HepG2 (cell line): ENCODE data around the gene TREX2. TPM values are rescaled to one million over a fixed set of nuclear protein-coding genes. Genes with fewer than 3 reads are reported as not detected.

Source experiments
- ATAC-seq: fragments of 200-7000 bp; cut with Tn5 transposase; 3 replicates; pipeline ENCODE4 v1.9.1; 2020; ENCODE audit warnings: mild to moderate bottlenecking, moderate library complexity
- BruUV-seq: library from RNA; stranded (reverse); fragments of 400-500 nt; replicated peaks from 2 replicates; lab custom pipeline; 2021; lab: Mats Ljungman, UMichigan
- CTCF ChIA-PET: fragments of 300-600 bp; formaldehyde crosslinking; extraction: SDS; loops from one replicate; lab custom pipeline; 2021; ENCODE audit warnings: low total read pairs, inconsistent platforms, low intra/inter-chr PET ratio; lab: Yijun Ruan, JAX
- POLR2A ChIA-PET: fragments of 350-600 bp; sonication (Branson Sonifier 250); formaldehyde crosslinking; loops from one replicate; lab custom pipeline; 2020; ENCODE audit warnings: antibody characterized with exemption, inconsistent platforms; lab: Yijun Ruan, JAX
- DNase-seq: peaks from one replicate; pipeline ENCODE4 v3.0.0-alpha.2; 2015; ENCODE audit warnings: low spot score
- FAIRE-seq: peaks from 3 replicates; lab custom pipeline; 2011; peaks lifted over from hg19 to GRCh38; lab: Jason Lieb, UNC
- H2AFZ ChIP-seq: one replicate; pipeline ENCODE4 v1.6.1; 2011; ENCODE audit warnings: low read length, inconsistent platforms
- H3K27ac ChIP-seq: fragments of 300-600 bp; 3 replicates; pipeline ENCODE4 v1.8.0; 2011; ENCODE audit warnings: mixed run types, mild to moderate bottlenecking, mixed read lengths, low read length, inconsistent platforms; ENCODE audit not compliant: insufficient read depth; ENCODE audit errors: extremely low read length
- H3K27me3 ChIP-seq, 2 experiments: fragments of 200-600 bp in 1 of 2; 2 replicates in 1 of 2; 3 replicates in 1 of 2; pipeline versions ENCODE4 v1.6.0 to v1.8.0; 2011; ENCODE audit warnings: low read length in 2 of 2, mild to moderate bottlenecking in 2 of 2, moderate library complexity in 2 of 2, inconsistent platforms in 1 of 2; ENCODE audit not compliant: insufficient read depth in 2 of 2, control insufficient read depth in 1 of 2
- H3K36me3 ChIP-seq, 2 experiments: fragments of 200-600 bp in 1 of 2; replicated peaks in 1 of 2; 2 replicates in 1 of 2; 3 replicates in 1 of 2; pipeline versions ENCODE4 v1.5.1 to v1.8.0; 2011; ENCODE audit warnings: low read length in 2 of 2, inconsistent platforms in 1 of 2; ENCODE audit not compliant: insufficient read depth in 2 of 2, control insufficient read depth in 1 of 2
- H3K4me1 ChIP-seq: 2 replicates; pipeline ENCODE4 v1.5.1; 2012; ENCODE audit warnings: low read length, inconsistent platforms; ENCODE audit not compliant: insufficient read depth
- H3K4me2 ChIP-seq: 2 replicates; pipeline ENCODE4 v1.6.0; 2011; ENCODE audit warnings: low read depth, low read length, inconsistent platforms
- H3K4me3 ChIP-seq, 3 experiments: fragments of 200-600 bp in 1 of 3; sonication (generic), shearing (Covaris generic) in 1 of 3; replicated peaks in 1 of 3; 2 replicates each; pipeline ENCODE4 v1.5.1; 2011 to 2016; ENCODE audit warnings: low read length in 3 of 3, inconsistent platforms in 2 of 3, low read depth in 2 of 3, mild to moderate bottlenecking in 2 of 3, control low read depth in 1 of 3, mixed read lengths in 1 of 3; ENCODE audit not compliant: insufficient read depth in 1 of 3
- H3K79me2 ChIP-seq: one replicate; pipeline ENCODE4 v1.6.1; 2011; ENCODE audit warnings: low read length, inconsistent platforms; ENCODE audit not compliant: insufficient read depth
- H3K9ac ChIP-seq: 2 replicates; pipeline ENCODE4 v1.6.0; 2011; ENCODE audit warnings: mild to moderate bottlenecking, low read depth, low read length, inconsistent platforms; ENCODE audit not compliant: insufficient read depth
- H3K9me3 ChIP-seq: 2 replicates; pipeline ENCODE4 v1.5.1; 2012; ENCODE audit warnings: mild to moderate bottlenecking, low read length
- H4K20me1 ChIP-seq: 2 replicates; pipeline ENCODE4 v1.6.0; 2011; ENCODE audit warnings: inconsistent platforms, mild to moderate bottlenecking, low read length, moderate library complexity; ENCODE audit not compliant: insufficient read depth
- CHCHD3 ChIP-seq: sonication (generic); formaldehyde crosslinking; IDR thresholded peaks from 2 replicates; pipeline ENCODE4 v1.8.0; 2022; ENCODE audit warnings: mild to moderate bottlenecking, missing genetic modification reagents, moderate library complexity
- HOXA3 ChIP-seq: sonication (generic); formaldehyde crosslinking; IDR thresholded peaks from 2 replicates; pipeline ENCODE4 v1.5.0; 2020; ENCODE audit warnings: missing genetic modification reagents
- ZMYM4 ChIP-seq: sonication (generic); formaldehyde crosslinking; IDR thresholded peaks from 2 replicates; pipeline ENCODE4 v1.8.1; 2023; ENCODE audit warnings: mild to moderate bottlenecking, missing genetic modification reagents
- ZNF451 ChIP-seq: sonication (generic); formaldehyde crosslinking; IDR thresholded peaks from 2 replicates; pipeline ENCODE4 v1.5.0; 2020; ENCODE audit warnings: mild to moderate bottlenecking, missing genetic modification reagents
- ZNF737 ChIP-seq: sonication (generic); formaldehyde crosslinking; IDR thresholded peaks from 2 replicates; pipeline ENCODE4 v1.5.0; 2020; ENCODE audit warnings: missing genetic modification reagents, mild to moderate bottlenecking, borderline replicate concordance
- WGBS: methylation state at CpG from one replicate; pipeline ENCODE4 v1.1.6; 2017; ENCODE audit warnings: low lambda C conversion rate; 5-methylcytosine and 5-hydroxymethylcytosine counted together
- in situ Hi-C: cut with HindIII; loops from 2 replicates; pipeline ENCODE4 v1.10.0; 2017; ENCODE audit warnings: low pct_unique_long_range_greater_than_20kb; ENCODE audit not compliant: extremely low pct_ligation_motif_present
- intact Hi-C: fragments of 100-400 bp; cut with micrococcal nuclease; formaldehyde crosslinking; loops from one replicate; pipeline ENCODE4 v1.10.0; 2022; ENCODE audit not compliant: unreplicated experiment
- polyA plus RNA-seq, 8 experiments: library from polyadenylated mRNA; depleted of rRNA in 3 of 8; stranded (reverse) in 7 of 8; unstranded in 1 of 8; fragments of >200 nt; fragmentation: Illumina TruSeq in 4 of 8; extraction: Trizol in 4 of 8; gene quantifications; 2 replicates each; pipeline versions ENCODE4 v1.2.1 to v1.2.3, GENCODE V29; 2011 to 2016; ENCODE audit warnings: low read depth in 4 of 8, missing spikeins in 1 of 8, mixed read lengths in 1 of 8; ENCODE audit not compliant: insufficient read depth in 1 of 8
- total RNA-seq, 5 experiments: library from RNA; depleted of rRNA; stranded (reverse); fragments of >200 nt; fragmentation: Illumina TruSeq; extraction: Trizol; gene quantifications; 2 replicates each; pipeline ENCODE4 v1.2.3, GENCODE V29; 2016; ENCODE audit warnings: low read depth in 1 of 5
- TF ChIP-seq, protein P1 (sequence below): sonication (generic); formaldehyde crosslinking; IDR thresholded peaks from 2 replicates; pipeline ENCODE4 v1.5.0; 2020; ENCODE audit warnings: mild to moderate bottlenecking, missing genetic modification reagents, moderate library complexity
- TF ChIP-seq, protein P2 (sequence below): sonication (generic); formaldehyde crosslinking; IDR thresholded peaks from 2 replicates; pipeline ENCODE4 v1.5.0; 2020; ENCODE audit warnings: mild to moderate bottlenecking, missing genetic modification reagents, borderline replicate concordance

Gene TREX2
- total and polyA plus RNA-seq, 2 of the 13 experiments (the other 11 are each of a cell fraction or from before 2014, with no cell fraction given): 0.13 to 0.18 TPM

DNA sequence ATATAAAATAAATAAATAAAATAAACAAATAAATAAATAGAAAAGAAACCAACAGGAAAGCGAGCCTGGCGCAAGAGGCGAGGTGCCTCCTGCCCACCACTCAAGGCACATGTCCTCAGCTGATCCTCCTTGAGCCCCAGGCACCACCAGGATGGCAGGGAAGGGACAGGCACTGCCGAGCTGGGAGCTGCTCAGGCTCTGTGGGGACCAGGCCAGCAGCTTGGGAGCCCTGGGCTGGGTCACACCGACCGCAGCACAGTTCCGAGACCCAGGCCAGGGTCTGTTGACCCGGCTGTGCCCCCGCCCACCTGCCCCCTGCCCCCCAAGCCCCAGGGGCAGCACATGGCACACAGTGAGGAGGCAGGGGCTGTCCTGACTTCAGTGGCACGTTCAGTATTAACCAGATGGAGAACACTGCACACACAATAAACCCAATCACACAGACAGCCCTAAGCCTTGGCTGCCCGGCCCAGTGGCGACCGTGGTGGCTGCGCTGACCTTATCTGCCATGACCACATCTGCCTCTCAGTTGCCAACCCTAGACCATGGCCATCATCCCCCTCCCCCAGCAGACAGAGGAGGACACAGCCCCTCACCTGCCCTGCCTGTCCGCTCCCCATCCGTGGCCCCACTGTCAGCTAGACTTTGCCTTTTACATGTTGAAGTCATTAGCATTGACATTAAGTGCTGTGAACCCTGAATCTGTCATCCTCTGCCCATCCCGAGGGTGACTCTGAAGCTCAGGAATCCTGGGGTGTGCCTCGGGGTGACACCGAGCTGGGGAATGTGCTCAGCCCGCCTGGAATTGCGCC, 2.9 kb upstream of the TREX2 start:
- 100% methylated on average over 3 of the region's 21 CpGs for WGBS

More for the DNA sequence above, 2.9 kb upstream of the TREX2 start:
- no peak overlapping the region for H3K4me3 ChIP-seq
- in situ Hi-C loops: no loop called here
- ATAC-seq: no peak
- no peaks in the 10 kb centered on the region for H3K27me3 ChIP-seq
- CTCF ChIA-PET: no interaction called here
- no peak for DNase-seq
- no peak for FAIRE-seq
- no peak overlapping the region for H3K27ac ChIP-seq
- POLR2A ChIA-PET: interaction anchor here (0.5 kb wide), 1 partner anchor 11 kb away, joined by 3 read pairs; no protein-coding TSS in a partner anchor
- no peak for TF ChIP-seq ZMYM4 (CRISPR knock-in tag)
- no peak for TF ChIP-seq ZNF737 (CRISPR knock-in tag)
- TF ChIP-seq, protein P1, sequence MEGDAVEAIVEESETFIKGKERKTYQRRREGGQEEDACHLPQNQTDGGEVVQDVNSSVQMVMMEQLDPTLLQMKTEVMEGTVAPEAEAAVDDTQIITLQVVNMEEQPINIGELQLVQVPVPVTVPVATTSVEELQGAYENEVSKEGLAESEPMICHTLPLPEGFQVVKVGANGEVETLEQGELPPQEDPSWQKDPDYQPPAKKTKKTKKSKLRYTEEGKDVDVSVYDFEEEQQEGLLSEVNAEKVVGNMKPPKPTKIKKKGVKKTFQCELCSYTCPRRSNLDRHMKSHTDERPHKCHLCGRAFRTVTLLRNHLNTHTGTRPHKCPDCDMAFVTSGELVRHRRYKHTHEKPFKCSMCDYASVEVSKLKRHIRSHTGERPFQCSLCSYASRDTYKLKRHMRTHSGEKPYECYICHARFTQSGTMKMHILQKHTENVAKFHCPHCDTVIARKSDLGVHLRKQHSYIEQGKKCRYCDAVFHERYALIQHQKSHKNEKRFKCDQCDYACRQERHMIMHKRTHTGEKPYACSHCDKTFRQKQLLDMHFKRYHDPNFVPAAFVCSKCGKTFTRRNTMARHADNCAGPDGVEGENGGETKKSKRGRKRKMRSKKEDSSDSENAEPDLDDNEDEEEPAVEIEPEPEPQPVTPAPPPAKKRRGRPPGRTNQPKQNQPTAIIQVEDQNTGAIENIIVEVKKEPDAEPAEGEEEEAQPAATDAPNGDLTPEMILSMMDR (CRISPR knock-in tag): no peak
- TF ChIP-seq HOXA3: no peak
- TF ChIP-seq, protein P2, sequence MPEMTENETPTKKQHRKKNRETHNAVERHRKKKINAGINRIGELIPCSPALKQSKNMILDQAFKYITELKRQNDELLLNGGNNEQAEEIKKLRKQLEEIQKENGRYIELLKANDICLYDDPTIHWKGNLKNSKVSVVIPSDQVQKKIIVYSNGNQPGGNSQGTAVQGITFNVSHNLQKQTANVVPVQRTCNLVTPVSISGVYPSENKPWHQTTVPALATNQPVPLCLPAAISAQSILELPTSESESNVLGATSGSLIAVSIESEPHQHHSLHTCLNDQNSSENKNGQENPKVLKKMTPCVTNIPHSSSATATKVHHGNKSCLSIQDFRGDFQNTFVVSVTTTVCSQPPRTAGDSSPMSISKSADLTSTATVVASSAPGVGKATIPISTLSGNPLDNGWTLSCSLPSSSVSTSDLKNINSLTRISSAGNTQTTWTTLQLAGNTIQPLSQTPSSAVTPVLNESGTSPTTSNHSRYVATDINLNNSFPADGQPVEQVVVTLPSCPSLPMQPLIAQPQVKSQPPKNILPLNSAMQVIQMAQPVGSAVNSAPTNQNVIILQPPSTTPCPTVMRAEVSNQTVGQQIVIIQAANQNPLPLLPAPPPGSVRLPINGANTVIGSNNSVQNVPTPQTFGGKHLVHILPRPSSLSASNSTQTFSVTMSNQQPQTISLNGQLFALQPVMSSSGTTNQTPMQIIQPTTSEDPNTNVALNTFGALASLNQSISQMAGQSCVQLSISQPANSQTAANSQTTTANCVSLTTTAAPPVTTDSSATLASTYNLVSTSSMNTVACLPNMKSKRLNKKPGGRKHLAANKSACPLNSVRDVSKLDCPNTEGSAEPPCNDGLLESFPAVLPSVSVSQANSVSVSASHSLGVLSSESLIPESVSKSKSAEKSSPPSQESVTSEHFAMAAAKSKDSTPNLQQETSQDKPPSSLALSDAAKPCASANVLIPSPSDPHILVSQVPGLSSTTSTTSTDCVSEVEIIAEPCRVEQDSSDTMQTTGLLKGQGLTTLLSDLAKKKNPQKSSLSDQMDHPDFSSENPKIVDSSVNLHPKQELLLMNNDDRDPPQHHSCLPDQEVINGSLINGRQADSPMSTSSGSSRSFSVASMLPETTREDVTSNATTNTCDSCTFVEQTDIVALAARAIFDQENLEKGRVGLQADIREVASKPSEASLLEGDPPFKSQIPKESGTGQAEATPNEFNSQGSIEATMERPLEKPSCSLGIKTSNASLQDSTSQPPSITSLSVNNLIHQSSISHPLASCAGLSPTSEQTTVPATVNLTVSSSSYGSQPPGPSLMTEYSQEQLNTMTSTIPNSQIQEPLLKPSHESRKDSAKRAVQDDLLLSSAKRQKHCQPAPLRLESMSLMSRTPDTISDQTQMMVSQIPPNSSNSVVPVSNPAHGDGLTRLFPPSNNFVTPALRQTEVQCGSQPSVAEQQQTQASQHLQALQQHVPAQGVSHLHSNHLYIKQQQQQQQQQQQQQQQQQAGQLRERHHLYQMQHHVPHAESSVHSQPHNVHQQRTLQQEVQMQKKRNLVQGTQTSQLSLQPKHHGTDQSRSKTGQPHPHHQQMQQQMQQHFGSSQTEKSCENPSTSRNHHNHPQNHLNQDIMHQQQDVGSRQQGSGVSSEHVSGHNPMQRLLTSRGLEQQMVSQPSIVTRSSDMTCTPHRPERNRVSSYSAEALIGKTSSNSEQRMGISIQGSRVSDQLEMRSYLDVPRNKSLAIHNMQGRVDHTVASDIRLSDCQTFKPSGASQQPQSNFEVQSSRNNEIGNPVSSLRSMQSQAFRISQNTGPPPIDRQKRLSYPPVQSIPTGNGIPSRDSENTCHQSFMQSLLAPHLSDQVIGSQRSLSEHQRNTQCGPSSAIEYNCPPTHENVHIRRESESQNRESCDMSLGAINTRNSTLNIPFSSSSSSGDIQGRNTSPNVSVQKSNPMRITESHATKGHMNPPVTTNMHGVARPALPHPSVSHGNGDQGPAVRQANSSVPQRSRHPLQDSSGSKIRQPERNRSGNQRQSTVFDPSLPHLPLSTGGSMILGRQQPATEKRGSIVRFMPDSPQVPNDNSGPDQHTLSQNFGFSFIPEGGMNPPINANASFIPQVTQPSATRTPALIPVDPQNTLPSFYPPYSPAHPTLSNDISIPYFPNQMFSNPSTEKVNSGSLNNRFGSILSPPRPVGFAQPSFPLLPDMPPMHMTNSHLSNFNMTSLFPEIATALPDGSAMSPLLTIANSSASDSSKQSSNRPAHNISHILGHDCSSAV (CRISPR knock-in tag): no peak
- TF ChIP-seq ZNF451 (CRISPR knock-in tag): no peak
- no peak for TF ChIP-seq CHCHD3 (CRISPR knock-in tag)
- intact Hi-C loops: no loop called here
- no TSS peak for BruUV-seq
- no peaks in the 10 kb centered on the region for H3K36me3 ChIP-seq
- H3K4me2 ChIP-seq: no peak overlapping the region
- H3K79me2 ChIP-seq: no peaks in the 10 kb centered on the region
- H4K20me1 ChIP-seq: no peaks in the 10 kb centered on the region
- H3K9ac ChIP-seq: no peak overlapping the region
- H3K9me3 ChIP-seq: no peaks in the 10 kb centered on the region
- H3K4me1 ChIP-seq: no peaks in the 10 kb centered on the region
- H2AFZ ChIP-seq: no peak overlapping the region
